22Rv1 (cell line): Measurements from ENCODE around the gene HM13.

ENCODE experiments used
- ZFX ChIP-seq: fragments of 450-650 bp; IDR thresholded peaks from 2 replicates; pipeline ENCODE4 v1.6.1; 2017; ENCODE audit warnings: antibody characterized with exemption, borderline replicate concordance
- TF ChIP-seq, protein P1 (sequence below): fragments of 450-650 bp; IDR thresholded peaks from 2 replicates; pipeline ENCODE4 v1.5.1; 2017; ENCODE audit warnings: mild to moderate bottlenecking

- no peak for TF ChIP-seq ZFX
- TF ChIP-seq, protein P1, sequence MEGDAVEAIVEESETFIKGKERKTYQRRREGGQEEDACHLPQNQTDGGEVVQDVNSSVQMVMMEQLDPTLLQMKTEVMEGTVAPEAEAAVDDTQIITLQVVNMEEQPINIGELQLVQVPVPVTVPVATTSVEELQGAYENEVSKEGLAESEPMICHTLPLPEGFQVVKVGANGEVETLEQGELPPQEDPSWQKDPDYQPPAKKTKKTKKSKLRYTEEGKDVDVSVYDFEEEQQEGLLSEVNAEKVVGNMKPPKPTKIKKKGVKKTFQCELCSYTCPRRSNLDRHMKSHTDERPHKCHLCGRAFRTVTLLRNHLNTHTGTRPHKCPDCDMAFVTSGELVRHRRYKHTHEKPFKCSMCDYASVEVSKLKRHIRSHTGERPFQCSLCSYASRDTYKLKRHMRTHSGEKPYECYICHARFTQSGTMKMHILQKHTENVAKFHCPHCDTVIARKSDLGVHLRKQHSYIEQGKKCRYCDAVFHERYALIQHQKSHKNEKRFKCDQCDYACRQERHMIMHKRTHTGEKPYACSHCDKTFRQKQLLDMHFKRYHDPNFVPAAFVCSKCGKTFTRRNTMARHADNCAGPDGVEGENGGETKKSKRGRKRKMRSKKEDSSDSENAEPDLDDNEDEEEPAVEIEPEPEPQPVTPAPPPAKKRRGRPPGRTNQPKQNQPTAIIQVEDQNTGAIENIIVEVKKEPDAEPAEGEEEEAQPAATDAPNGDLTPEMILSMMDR = no peak
Observed at GRCh38 chr20:31505903-31506302, 8.3 kb upstream of the HM13 start.
